NCI-H2227 (cell line): ENCODE measurements around the gene CRHR2.
"Not testable (repeated sequence)": the region's sequence is repeated elsewhere in the genome, so short reads cannot be mapped to it uniquely, and the experiment has no call there.

Source experiments
- DNase-seq: peaks from one replicate; lab custom pipeline; 2025; ENCODE audit not compliant: unreplicated experiment; lab: John Stamatoyannopoulos, UW

The CRHR2 gene

GRCh38 chr7:30656006-30656957 is 26.0 kb downstream of the CRHR2 start:
- no peak for DNase-seq

- no peak for DNase-seq
Observed at GRCh38 chr7:30655096-30655970, 26.9 kb downstream of the CRHR2 start.

- no peak for DNase-seq
Observed at GRCh38 chr7:30654296-30655090, 27.8 kb downstream of the CRHR2 start.

- no peak for DNase-seq
Observed at GRCh38 chr7:30652698-30653641, 29.3 kb downstream of the CRHR2 start.

- DNase-seq = no peak
Observed at GRCh38 chr7:30652132-30652531, 30.1 kb downstream of the CRHR2 start.

- no peak for DNase-seq
Observed at GRCh38 chr7:30650421-30650808, 31.8 kb downstream of the CRHR2 start.

GRCh38 chr7:30649717-30650420 is 32.4 kb downstream of the CRHR2 start:
- DNase-seq = no peak

- no peak for DNase-seq
Observed at GRCh38 chr7:30648744-30649540, 33.3 kb downstream of the CRHR2 start.

- no peak for DNase-seq
Observed at GRCh38 chr7:30647589-30648364, 34.5 kb downstream of the CRHR2 start.

- no peak for DNase-seq
Observed at GRCh38 chr7:30646154-30646553, 36.1 kb downstream of the CRHR2 start.

- DNase-seq = no peak
Observed at GRCh38 chr7:30645661-30646060, 36.6 kb downstream of the CRHR2 start.

GRCh38 chr7:30644286-30644955 is 37.8 kb downstream of the CRHR2 start:
- no peak for DNase-seq

- no peak for DNase-seq
Observed at GRCh38 chr7:30642789-30643188, 39.5 kb downstream of the CRHR2 start.

- DNase-seq = not testable (repeated sequence)
Observed at GRCh38 chr7:30642322-30642721, 39.9 kb downstream of the CRHR2 start.

GRCh38 chr7:30635798-30636197 is 46.5 kb downstream of the CRHR2 start:
- DNase-seq = no peak

- no peak for DNase-seq
Observed at GRCh38 chr7:30634634-30635201, 47.5 kb downstream of the CRHR2 start.

GRCh38 chr7:30634193-30634626 is 48.0 kb downstream of the CRHR2 start:
- no peak for DNase-seq
